ENCODE data around the gene KCTD1.

Gene KCTD1

GRCh38 chr18:26429535-26430226, 118.7 kb downstream of the KCTD1 start:
- WGBS (ENCODE audit: insufficient coverage, insufficient read length): 100% methylated on average over 1 of the region's 5 CpGs
- Histone ChIP-seq H3K4me1 (ENCODE audit: control insufficient read depth, insufficient read depth, low read length) (no peaks in the 10 kb centered on the region), H3K4me3 (ENCODE audit: low read length) (no peak overlapping the region), H3K27me3 (ENCODE audit: control insufficient read depth, insufficient read depth, low read length) (no peaks in the 10 kb centered on the region), H3K9me3 (ENCODE audit: control insufficient read depth, insufficient read depth, low read length) (no peaks in the 10 kb centered on the region), H3K27ac (ENCODE audit: low read length) (no peak overlapping the region), H3K36me3 (ENCODE audit: control insufficient read depth, insufficient read depth, low read length) (no peaks in the 10 kb centered on the region)
- no peak for DNase-seq (ENCODE audit: low read depth, low spot score)

- Histone ChIP-seq H3K27me3 (ENCODE audit: control insufficient read depth, insufficient read depth, low read length) (no peaks in the 10 kb centered on the region), H3K27ac (ENCODE audit: low read length) (no peak overlapping the region), H3K9me3 (ENCODE audit: control insufficient read depth, insufficient read depth, low read length) (no peaks in the 10 kb centered on the region), H3K36me3 (ENCODE audit: control insufficient read depth, insufficient read depth, low read length) (no peaks in the 10 kb centered on the region), H3K4me1 (ENCODE audit: control insufficient read depth, insufficient read depth, low read length) (peaks cover 2% of the 10 kb centered on the region; the same call in 1 of the 2 replicates), H3K4me3 (ENCODE audit: low read length) (no peak overlapping the region)
- no CpG with 5 or more reads among the region's 5 CpGs for WGBS (ENCODE audit: insufficient coverage, insufficient read length)
- no peak for DNase-seq (ENCODE audit: low read depth, low spot score)
These were observed 123.2 kb downstream of the KCTD1 start for GRCh38 chr18:26425148-26425531.

GRCh38 chr18:26424428-26425147, 123.8 kb downstream of the KCTD1 start:
- Histone ChIP-seq H3K4me1 (ENCODE audit: control insufficient read depth, insufficient read depth, low read length) (peaks cover 2% of the 10 kb centered on the region; the same call in 1 of the 2 replicates), H3K27ac (ENCODE audit: low read length) (no peak overlapping the region), H3K27me3 (ENCODE audit: control insufficient read depth, insufficient read depth, low read length) (no peaks in the 10 kb centered on the region), H3K9me3 (ENCODE audit: control insufficient read depth, insufficient read depth, low read length) (no peaks in the 10 kb centered on the region), H3K4me3 (ENCODE audit: low read length) (no peak overlapping the region), H3K36me3 (ENCODE audit: control insufficient read depth, insufficient read depth, low read length) (no peaks in the 10 kb centered on the region)
- WGBS (ENCODE audit: insufficient coverage, insufficient read length): no CpG with 5 or more reads among the region's 4 CpGs
- DNase-seq (ENCODE audit: low read depth, low spot score): no peak

- no peaks in the 10 kb centered on the region for H3K36me3 ChIP-seq (ENCODE audit: control insufficient read depth, insufficient read depth, low read length)
- peaks cover 2% of the 10 kb centered on the region; the same call in 1 of the 2 replicates for H3K4me1 ChIP-seq (ENCODE audit: control insufficient read depth, insufficient read depth, low read length)
- no peak for DNase-seq (ENCODE audit: low read depth, low spot score)
- no peak overlapping the region for H3K27ac ChIP-seq (ENCODE audit: low read length)
- H3K9me3 ChIP-seq (ENCODE audit: control insufficient read depth, insufficient read depth, low read length): no peaks in the 10 kb centered on the region
- H3K4me3 ChIP-seq (ENCODE audit: low read length): no peak overlapping the region
- no CpG with 5 or more reads among the region's 6 CpGs for WGBS (ENCODE audit: insufficient coverage, insufficient read length)
- no peaks in the 10 kb centered on the region for H3K27me3 ChIP-seq (ENCODE audit: control insufficient read depth, insufficient read depth, low read length)
These were observed 125.7 kb downstream of the KCTD1 start for GRCh38 chr18:26422472-26423162.

- WGBS (ENCODE audit: insufficient coverage, insufficient read length): no CpG with 5 or more reads among the region's 9 CpGs
- no peaks in the 10 kb centered on the region for H3K36me3 ChIP-seq (ENCODE audit: control insufficient read depth, insufficient read depth, low read length)
- no peaks in the 10 kb centered on the region for H3K9me3 ChIP-seq (ENCODE audit: control insufficient read depth, insufficient read depth, low read length)
- H3K27ac ChIP-seq (ENCODE audit: low read length): no peak overlapping the region
- H3K27me3 ChIP-seq (ENCODE audit: control insufficient read depth, insufficient read depth, low read length): no peaks in the 10 kb centered on the region
- DNase-seq (ENCODE audit: low read depth, low spot score): no peak
- peaks cover 2% of the 10 kb centered on the region; the same call in 1 of the 2 replicates for H3K4me1 ChIP-seq (ENCODE audit: control insufficient read depth, insufficient read depth, low read length)
- H3K4me3 ChIP-seq (ENCODE audit: low read length): no peak overlapping the region
These were observed 126.4 kb downstream of the KCTD1 start for GRCh38 chr18:26421931-26422330.

- no CpG with 5 or more reads among the region's 6 CpGs for WGBS (ENCODE audit: insufficient coverage, insufficient read length)
- Histone ChIP-seq H3K36me3 (ENCODE audit: control insufficient read depth, insufficient read depth, low read length) (no peaks in the 10 kb centered on the region), H3K9me3 (ENCODE audit: control insufficient read depth, insufficient read depth, low read length) (no peaks in the 10 kb centered on the region), H3K4me1 (ENCODE audit: control insufficient read depth, insufficient read depth, low read length) (peaks cover 2% of the 10 kb centered on the region; the same call in 1 of the 2 replicates), H3K4me3 (ENCODE audit: low read length) (no peak overlapping the region), H3K27ac (ENCODE audit: low read length) (no peak overlapping the region), H3K27me3 (ENCODE audit: control insufficient read depth, insufficient read depth, low read length) (no peaks in the 10 kb centered on the region)
- no peak for DNase-seq (ENCODE audit: low read depth, low spot score)
These were observed 126.8 kb downstream of the KCTD1 start for GRCh38 chr18:26421503-26421902.

GRCh38 chr18:26419746-26420145, 128.6 kb downstream of the KCTD1 start:
- no peak overlapping the region for H3K27ac ChIP-seq (ENCODE audit: low read length)
- H3K4me3 ChIP-seq (ENCODE audit: low read length): no peak overlapping the region
- H3K9me3 ChIP-seq (ENCODE audit: control insufficient read depth, insufficient read depth, low read length): no peaks in the 10 kb centered on the region
- DNase-seq (ENCODE audit: low read depth, low spot score): no peak
- H3K36me3 ChIP-seq (ENCODE audit: control insufficient read depth, insufficient read depth, low read length): no peaks in the 10 kb centered on the region
- H3K4me1 ChIP-seq (ENCODE audit: control insufficient read depth, insufficient read depth, low read length): peaks cover 4% of the 10 kb centered on the region
- H3K27me3 ChIP-seq (ENCODE audit: control insufficient read depth, insufficient read depth, low read length): no peaks in the 10 kb centered on the region
- WGBS (ENCODE audit: insufficient coverage, insufficient read length): no CpG with 5 or more reads among the region's 9 CpGs

- Histone ChIP-seq H3K27ac (ENCODE audit: low read length) (no peak overlapping the region), H3K9me3 (ENCODE audit: control insufficient read depth, insufficient read depth, low read length) (no peaks in the 10 kb centered on the region), H3K36me3 (ENCODE audit: control insufficient read depth, insufficient read depth, low read length) (no peaks in the 10 kb centered on the region), H3K4me3 (ENCODE audit: low read length) (no peak overlapping the region), H3K27me3 (ENCODE audit: control insufficient read depth, insufficient read depth, low read length) (no peaks in the 10 kb centered on the region), H3K4me1 (ENCODE audit: control insufficient read depth, insufficient read depth, low read length) (peaks cover 5% of the 10 kb centered on the region)
- WGBS (ENCODE audit: insufficient coverage, insufficient read length): no CpG with 5 or more reads among the region's 4 CpGs
- no peak for DNase-seq (ENCODE audit: low read depth, low spot score)
These were observed 130.1 kb downstream of the KCTD1 start for GRCh38 chr18:26418225-26418624.

GRCh38 chr18:26417190-26417589, 131.2 kb downstream of the KCTD1 start:
- no CpG with 5 or more reads among the region's 12 CpGs for WGBS (ENCODE audit: insufficient coverage, insufficient read length)
- H3K27ac ChIP-seq (ENCODE audit: low read length): no peak overlapping the region
- no peak for DNase-seq (ENCODE audit: low read depth, low spot score)

GRCh38 chr18:26416652-26417150, 131.7 kb downstream of the KCTD1 start:
- WGBS (ENCODE audit: insufficient coverage, insufficient read length): no CpG with 5 or more reads among the region's 8 CpGs

More at GRCh38 chr18:26417190-26417589, 131.2 kb downstream of the KCTD1 start:
- Histone ChIP-seq H3K27me3 (ENCODE audit: control insufficient read depth, insufficient read depth, low read length) (no peaks in the 10 kb centered on the region), H3K4me3 (ENCODE audit: low read length) (no peak overlapping the region), H3K36me3 (ENCODE audit: control insufficient read depth, insufficient read depth, low read length) (no peaks in the 10 kb centered on the region), H3K9me3 (ENCODE audit: control insufficient read depth, insufficient read depth, low read length) (no peaks in the 10 kb centered on the region), H3K4me1 (ENCODE audit: control insufficient read depth, insufficient read depth, low read length) (peaks cover 3% of the 10 kb centered on the region; the same call in 1 of the 2 replicates)

More at GRCh38 chr18:26416652-26417150, 131.7 kb downstream of the KCTD1 start:
- no peak for DNase-seq (ENCODE audit: low read depth, low spot score)
- H3K36me3 ChIP-seq (ENCODE audit: control insufficient read depth, insufficient read depth, low read length): no peaks in the 10 kb centered on the region
- peaks cover 3% of the 10 kb centered on the region; the same call in 1 of the 2 replicates for H3K4me1 ChIP-seq (ENCODE audit: control insufficient read depth, insufficient read depth, low read length)
- no peak overlapping the region for H3K4me3 ChIP-seq (ENCODE audit: low read length)
- no peaks in the 10 kb centered on the region for H3K27me3 ChIP-seq (ENCODE audit: control insufficient read depth, insufficient read depth, low read length)
- H3K9me3 ChIP-seq (ENCODE audit: control insufficient read depth, insufficient read depth, low read length): no peaks in the 10 kb centered on the region
- H3K27ac ChIP-seq (ENCODE audit: low read length): no peak overlapping the region
